ENCODE data around the gene IKZF1. TPM values are rescaled to one million over a fixed set of nuclear protein-coding genes. Genes with fewer than 3 reads are reported as not detected.

IKZF1 gene
- total RNA-seq, 1 donor from 2014 or later: 20.1 TPM

GRCh38 chr7:50305583-50306493, 1.3 kb downstream of the IKZF1 start:
- no peak for ATAC-seq
- DNase-seq (ENCODE audit: low spot score): no peak
- intact Hi-C loops (cut with DNase I): no loop called here

DNA sequence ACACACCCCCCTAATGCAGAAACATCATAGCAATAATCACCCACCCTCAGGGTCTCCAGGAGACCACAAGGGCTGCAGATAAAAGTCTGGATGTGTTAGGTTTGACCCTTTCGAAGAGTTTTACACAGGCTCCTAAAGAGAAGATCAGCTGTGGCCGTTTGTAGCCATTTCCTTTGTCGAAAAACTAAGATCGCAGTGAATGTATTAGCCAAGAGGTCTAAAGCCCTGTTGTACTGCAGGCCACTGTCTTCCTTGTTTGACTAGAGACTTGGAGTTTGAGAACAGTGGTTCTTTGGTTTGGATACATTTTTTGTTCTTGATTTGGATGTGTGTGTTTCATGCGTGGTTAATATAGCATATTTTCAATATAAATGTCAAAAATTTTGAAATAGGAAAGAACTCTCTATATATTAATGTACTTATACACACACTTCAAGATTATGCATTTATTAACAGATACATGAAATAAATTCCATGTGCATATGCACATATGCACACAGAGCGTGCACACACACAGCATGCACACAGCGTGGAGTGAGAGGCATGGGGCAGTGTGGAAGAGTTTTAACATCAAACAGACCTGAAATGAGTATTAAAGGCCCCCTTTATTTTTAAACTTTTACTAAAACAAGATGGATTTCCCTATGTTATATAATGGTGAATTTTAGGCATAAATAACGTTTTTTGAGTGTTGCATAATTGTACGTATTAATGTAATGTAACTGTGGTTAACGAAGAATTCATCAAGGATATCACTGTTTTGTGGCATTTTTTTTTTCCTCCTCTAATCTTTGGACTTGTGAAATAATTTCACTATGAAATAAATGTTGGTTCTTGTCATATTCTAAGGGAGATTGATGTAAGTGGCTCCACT, 2.2 kb downstream of the IKZF1 start:
- ATAC-seq (no peak), DNase-seq (ENCODE audit: low spot score) (no peak)
- intact Hi-C loops (cut with DNase I): no loop called here

DNA sequence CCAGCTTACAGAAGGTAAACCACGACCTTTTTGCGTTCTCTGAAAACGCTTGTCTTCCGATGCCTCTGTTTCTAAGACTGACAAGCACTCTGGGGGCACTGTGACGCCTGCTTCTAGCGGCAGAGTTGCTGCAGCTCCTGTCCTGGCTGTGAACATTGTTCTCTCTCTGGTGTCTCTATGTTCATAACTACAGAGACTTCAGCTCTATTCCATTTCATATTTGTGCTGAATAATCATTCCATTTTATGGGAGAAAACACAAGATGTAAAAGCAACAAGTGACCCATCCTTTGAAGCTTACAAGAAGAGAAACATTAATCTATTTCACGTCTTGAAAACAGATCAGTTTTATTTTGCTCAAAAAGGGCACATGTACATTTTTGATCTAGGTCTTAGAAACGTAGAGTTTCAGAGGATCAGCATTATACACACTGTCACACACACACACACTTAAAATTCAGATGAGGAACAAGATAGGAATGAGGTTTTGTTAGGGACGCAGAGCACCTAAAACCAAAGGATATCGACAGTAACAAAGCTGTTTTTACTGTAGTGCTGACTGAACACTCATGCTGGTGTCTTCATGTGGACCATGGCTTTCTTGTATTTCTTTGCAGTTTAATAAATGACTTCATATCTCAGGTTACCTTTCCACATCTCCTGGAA, 3.0 kb downstream of the IKZF1 start:
- intact Hi-C loops (cut with DNase I): no loop called here
- no peak for DNase-seq (ENCODE audit: low spot score)

DNA sequence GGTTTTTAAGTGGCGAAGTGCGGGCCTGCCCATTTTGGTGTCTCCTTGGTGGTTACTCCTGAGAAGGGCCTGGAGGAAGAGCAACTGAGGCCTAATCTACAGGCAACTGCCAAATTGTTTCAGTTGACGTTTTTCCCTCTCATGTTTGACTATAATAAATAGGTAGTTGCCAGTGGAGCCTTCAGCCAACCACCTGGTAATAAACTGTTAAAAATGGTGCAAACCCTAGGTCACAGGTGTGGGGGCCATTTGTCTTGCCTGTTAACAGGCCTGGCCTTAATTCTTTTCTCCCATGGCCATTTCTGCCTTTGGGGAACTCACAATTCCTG, 3.7 kb downstream of the IKZF1 start:
- ATAC-seq: no peak
- intact Hi-C loops (cut with DNase I): no loop called here
- no peak for DNase-seq (ENCODE audit: low spot score)

More for the DNA sequence above, 3.0 kb downstream of the IKZF1 start:
- no peak for ATAC-seq

GRCh38 chr7:50308532-50309385, 4.2 kb downstream of the IKZF1 start:
- intact Hi-C loops (cut with DNase I): no loop called here
- ATAC-seq (no peak), DNase-seq (ENCODE audit: low spot score) (no peak)

DNA sequence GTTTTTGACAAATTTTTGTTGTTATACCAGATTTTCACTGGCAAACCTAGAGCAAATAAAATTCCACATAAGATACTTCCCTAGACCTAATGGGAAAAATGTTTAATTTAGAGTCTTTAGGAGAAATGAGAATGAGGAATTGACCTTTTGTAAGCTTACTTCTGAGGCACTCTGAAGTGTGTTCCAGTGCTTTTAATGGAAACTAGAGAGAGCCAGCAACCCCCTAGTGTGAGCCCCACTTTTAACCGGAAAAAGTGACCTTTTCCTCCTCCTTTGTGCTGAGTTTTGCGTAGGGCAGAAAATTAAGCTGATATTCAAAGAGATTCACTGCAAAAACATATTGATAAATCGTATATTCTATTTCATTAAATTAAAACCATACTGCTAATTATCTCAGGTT, 5.2 kb downstream of the IKZF1 start:
- ATAC-seq (no peak), DNase-seq (ENCODE audit: low spot score) (no peak)
- intact Hi-C loops (cut with DNase I): no loop called here

GRCh38 chr7:50310361-50310760, 5.8 kb downstream of the IKZF1 start:
- DNase-seq (ENCODE audit: low spot score): no peak
- ATAC-seq: no peak
- intact Hi-C loops (cut with DNase I): no loop called here

GRCh38 chr7:50310956-50311355, 6.4 kb downstream of the IKZF1 start:
- ATAC-seq: no peak
- intact Hi-C loops (cut with DNase I): no loop called here
- DNase-seq (ENCODE audit: low spot score): no peak

GRCh38 chr7:50312250-50313162, 8.0 kb downstream of the IKZF1 start:
- intact Hi-C loops (cut with DNase I): no loop called here
- DNase-seq (ENCODE audit: low spot score) (no peak), ATAC-seq (no peak)

GRCh38 chr7:50314836-50315592, 10.5 kb downstream of the IKZF1 start:
- intact Hi-C loops (cut with DNase I): no loop called here
- DNase-seq (ENCODE audit: low spot score) (no peak), ATAC-seq (no peak)

GRCh38 chr7:50315739-50316671, 11.5 kb downstream of the IKZF1 start:
- ATAC-seq: no peak
- no peak for DNase-seq (ENCODE audit: low spot score)
- intact Hi-C loops (cut with DNase I): no loop called here

- intact Hi-C loops (cut with DNase I): no loop called here
- ATAC-seq: no peak
- DNase-seq (ENCODE audit: low spot score): no peak
Measured at GRCh38 chr7:50317221-50317678, 12.7 kb downstream of the IKZF1 start.

GRCh38 chr7:50317697-50318669, 13.5 kb downstream of the IKZF1 start:
- intact Hi-C loops (cut with DNase I): no loop called here
- ATAC-seq: no peak
- no peak for DNase-seq (ENCODE audit: low spot score)

GRCh38 chr7:50321487-50322067, 17.1 kb downstream of the IKZF1 start:
- DNase-seq (ENCODE audit: low spot score) (no peak), ATAC-seq (no peak)
- intact Hi-C loops (cut with DNase I): no loop called here

Data from sciatic nerve (tissue), 2 donors.